H9 (cell line): ENCODE data around the gene CDH15. TPM values are rescaled to one million over a fixed set of nuclear protein-coding genes. Genes with fewer than 3 reads are reported as not detected.

Experiments
- DNase-seq: peaks from one replicate; pipeline ENCODE4 v3.0.0-alpha.2; 2017
- H2AFZ ChIP-seq: one replicate; pipeline ENCODE4 v1.6.1; 2013; ENCODE audit warnings: mild to moderate bottlenecking, low read length, control low read depth, moderate library complexity
- H2AK5ac ChIP-seq: 2 replicates; pipeline ENCODE4 v1.6.1; 2013; ENCODE audit warnings: low read length, control low read depth, mixed read lengths; ENCODE audit not compliant: insufficient read length
- H2BK120ac ChIP-seq: one replicate; pipeline ENCODE4 v1.6.1; 2013; ENCODE audit warnings: low read depth, mild to moderate bottlenecking, low read length, control low read depth, inconsistent platforms; ENCODE audit not compliant: poor library complexity, severe bottlenecking
- H2BK12ac ChIP-seq: 2 replicates; pipeline ENCODE4 v1.6.1; 2013; ENCODE audit warnings: low read length, control low read depth, mixed read lengths, low read depth; ENCODE audit not compliant: insufficient read length
- H2BK15ac ChIP-seq: 2 replicates; pipeline ENCODE4 v1.6.1; 2013; ENCODE audit warnings: low read depth, low read length, control low read depth
- H2BK20ac ChIP-seq: one replicate; pipeline ENCODE4 v1.6.1; 2013; ENCODE audit warnings: low read depth, mild to moderate bottlenecking, low read length, control low read depth, inconsistent platforms; ENCODE audit not compliant: poor library complexity, severe bottlenecking
- H2BK5ac ChIP-seq: 2 replicates; pipeline ENCODE4 v1.6.1; 2013; ENCODE audit warnings: low read length, control low read depth, mixed read lengths; ENCODE audit not compliant: insufficient read length
- H3K14ac ChIP-seq: 2 replicates; pipeline ENCODE4 v1.6.1; 2013; ENCODE audit warnings: low read length, control low read depth; ENCODE audit not compliant: insufficient read depth
- H3K18ac ChIP-seq: 2 replicates; pipeline ENCODE4 v1.6.1; 2013; ENCODE audit warnings: low read depth, mild to moderate bottlenecking, mixed read lengths, low read length, control low read depth; ENCODE audit not compliant: insufficient read length
- H3K23ac ChIP-seq: 2 replicates; pipeline ENCODE4 v1.6.1; 2013; ENCODE audit warnings: low read length, control low read depth, mixed read lengths, low read depth; ENCODE audit not compliant: insufficient read length
- H3K23me2 ChIP-seq: 2 replicates; pipeline ENCODE4 v1.6.1; 2013; ENCODE audit warnings: low read depth, mild to moderate bottlenecking, mixed read lengths, low read length, control low read depth; ENCODE audit not compliant: insufficient read length, poor library complexity, severe bottlenecking
- H3K27ac ChIP-seq: 2 replicates; pipeline ENCODE4 v1.5.1; 2013; ENCODE audit warnings: low read length, control low read depth, mixed read lengths, low read depth; ENCODE audit not compliant: insufficient read length
- H3K27me3 ChIP-seq: 2 replicates; pipeline ENCODE4 v1.6.1; 2013; ENCODE audit warnings: low read length, control low read depth, inconsistent platforms; ENCODE audit not compliant: insufficient read depth
- H3K4ac ChIP-seq: 2 replicates; pipeline ENCODE4 v1.6.1; 2013; ENCODE audit warnings: low read depth, mild to moderate bottlenecking, control low read depth, inconsistent platforms, low read length, moderate library complexity
- H3K4me1 ChIP-seq: 2 replicates; pipeline ENCODE4 v1.6.1; 2013; ENCODE audit warnings: low read length, control low read depth, inconsistent platforms; ENCODE audit not compliant: insufficient read depth
- H3K4me2 ChIP-seq: 2 replicates; pipeline ENCODE4 v1.6.1; 2013; ENCODE audit warnings: low read length, control low read depth, mixed read lengths; ENCODE audit not compliant: insufficient read length, insufficient read depth
- H3K56ac ChIP-seq: 2 replicates; pipeline ENCODE4 v1.6.1; 2013; ENCODE audit warnings: low read depth, mild to moderate bottlenecking, mixed read lengths, low read length, control low read depth; ENCODE audit not compliant: insufficient read length
- H3K79me1 ChIP-seq: 2 replicates; pipeline ENCODE4 v1.6.1; 2013; ENCODE audit warnings: low read depth, mild to moderate bottlenecking, moderate library complexity, low read length, control low read depth, inconsistent platforms; ENCODE audit not compliant: insufficient read depth, poor library complexity, severe bottlenecking
- H3K79me2 ChIP-seq: 2 replicates; pipeline ENCODE4 v1.6.1; 2013; ENCODE audit warnings: low read length, control low read depth, inconsistent platforms; ENCODE audit not compliant: insufficient read depth
- H3K9ac ChIP-seq: 2 replicates; pipeline ENCODE4 v1.6.1; 2013; ENCODE audit warnings: low read length, control low read depth, mixed read lengths; ENCODE audit not compliant: insufficient read length; ENCODE audit errors: extremely low read depth
- H3K9me3 ChIP-seq: one replicate; pipeline ENCODE4 v1.6.1; 2013; ENCODE audit warnings: low read depth, low read length, inconsistent platforms; ENCODE audit not compliant: control insufficient read depth
- H3T11ph ChIP-seq: one replicate; pipeline ENCODE4 v1.6.1; 2013; ENCODE audit warnings: mild to moderate bottlenecking, low read length, control low read depth, inconsistent platforms
- H4K20me1 ChIP-seq: one replicate; pipeline ENCODE4 v1.6.1; 2013; ENCODE audit not compliant: control insufficient read depth, insufficient read length, insufficient read depth
- H4K5ac ChIP-seq: 2 replicates; pipeline ENCODE4 v1.6.1; 2013; ENCODE audit warnings: low read depth, mild to moderate bottlenecking, mixed read lengths, low read length, control low read depth; ENCODE audit not compliant: insufficient read length
- H4K8ac ChIP-seq: replicated peaks from 2 replicates; pipeline ENCODE4 v1.6.1; 2013; ENCODE audit warnings: low read length, control low read depth, mixed read lengths, low read depth; ENCODE audit not compliant: insufficient read length
- H4K91ac ChIP-seq: 2 replicates; pipeline ENCODE4 v1.6.1; 2013; ENCODE audit warnings: low read depth, mild to moderate bottlenecking, moderate library complexity, mixed read lengths, low read length, control low read depth; ENCODE audit not compliant: insufficient read length
- H3K27ac Mint-ChIP-seq, 3 experiments: 2 replicates in 2 of 3; 3 replicates in 1 of 3; pipeline ENCODE4 v1.8.0; 2020 to 2021; ENCODE audit warnings: mixed read lengths in 3 of 3, mild to moderate bottlenecking in 1 of 3, moderate library complexity in 1 of 3
- H3K27me3 Mint-ChIP-seq: 2 replicates; pipeline ENCODE4 v1.8.0; 2021; ENCODE audit warnings: low read depth, mild to moderate bottlenecking, moderate library complexity, mixed read lengths
- H3K36me3 Mint-ChIP-seq, 3 experiments: 2 replicates in 2 of 3; 3 replicates in 1 of 3; pipeline ENCODE4 v1.8.0; 2020 to 2021; ENCODE audit warnings: low read depth in 3 of 3, mixed read lengths in 3 of 3; ENCODE audit not compliant: insufficient read depth in 1 of 3
- H3K4me1 Mint-ChIP-seq, 2 experiments: 2 replicates each; pipeline ENCODE4 v1.8.0; 2020; ENCODE audit warnings: mixed read lengths in 2 of 2
- H3K4me3 Mint-ChIP-seq, 2 experiments: 2 replicates in 1 of 2; 3 replicates in 1 of 2; pipeline ENCODE4 v1.8.0; 2020 to 2021; ENCODE audit warnings: mild to moderate bottlenecking in 2 of 2, mixed read lengths in 2 of 2, moderate library complexity in 1 of 2
- H3K9me3 Mint-ChIP-seq, 2 experiments: 2 replicates in 1 of 2; 3 replicates in 1 of 2; pipeline ENCODE4 v1.8.0; 2020; ENCODE audit warnings: mild to moderate bottlenecking in 2 of 2, mixed read lengths in 2 of 2, moderate library complexity in 1 of 2
- CTCF ChIP-seq: fragments of 200-600 bp; sonication (generic); conservative IDR thresholded peaks from 3 replicates; pipeline ENCODE4 v1.8.0; 2021; ENCODE audit warnings: antibody characterized with exemption, mild to moderate bottlenecking
- WGBS: extraction: QIAGEN DNeasy Blood & Tissue Kit; methylation state at CpG from one replicate; pipeline ENCODE4 v1.1.7; 2013; ENCODE audit warnings: missing lambda C conversion rate, low lambda C conversion rate, mixed read lengths; ENCODE audit not compliant: insufficient read length; ENCODE audit errors: extremely low coverage; 5-methylcytosine and 5-hydroxymethylcytosine counted together
- total RNA-seq: library from RNA; stranded (reverse); gene quantifications from 2 replicates; pipeline ENCODE4 v1.2.1, GENCODE V29; 2021

CDH15 gene
- total RNA-seq, 1 experiment from 2014 or later: 0.28 TPM

GRCh38 chr16:89135971-89136765, 35.4 kb upstream of the CDH15 start:
- Histone ChIP-seq H3K14ac (no peak overlapping the region), H2AK5ac (no peak overlapping the region), H2AFZ (no peak overlapping the region), H2BK12ac (no peak overlapping the region), H3K56ac (no peak overlapping the region), H3K18ac (no peak overlapping the region), H3K79me1 (no peaks in the 10 kb centered on the region), H2BK120ac (no peak overlapping the region), H3K4me2 (no peak overlapping the region), H3K27ac (no peak overlapping the region), H3K23me2 (no peaks in the 10 kb centered on the region), H4K8ac (no peak overlapping the region), H3K27me3 (no peaks in the 10 kb centered on the region), H2BK15ac (no peak overlapping the region), H3K9me3 (no peaks in the 10 kb centered on the region), H3K4ac (no peak overlapping the region), H2BK20ac (no peak overlapping the region), H3K23ac (no peak overlapping the region), H4K20me1 (no peaks in the 10 kb centered on the region), H2BK5ac (no peak overlapping the region), H3K4me1 (no peaks in the 10 kb centered on the region), H3T11ph (no peak overlapping the region), H3K79me2 (no peaks in the 10 kb centered on the region), H3K9ac (no peak overlapping the region), H4K5ac (no peak overlapping the region), H4K91ac (no peak overlapping the region)
- H3K4me3 Mint-ChIP-seq: no peak overlapping the region
- no peak overlapping the region for H3K27ac Mint-ChIP-seq
- no peaks in the 10 kb centered on the region; the same call in 1 of the 2 replicates for H3K27me3 Mint-ChIP-seq
- DNase-seq: no peak
- H3K9me3 Mint-ChIP-seq: no peaks in the 10 kb centered on the region
- no CpG with 5 or more reads among the region's 35 CpGs for WGBS
- TF ChIP-seq CTCF: no peak
- peaks cover 3 to 6% of the 10 kb centered on the region in 2 experiments; a peak in 3 of 4 replicates for H3K4me1 Mint-ChIP-seq
- peaks cover 10 to 32% (median 26%) of the 10 kb centered on the region in 3 experiments for H3K36me3 Mint-ChIP-seq
